MM.1S (cell line): Measurements from ENCODE around the gene LHX1.

Source experiments
- DNase-seq: peaks from one replicate; pipeline ENCODE4 v3.0.0-alpha.2; 2015
- H2AFZ ChIP-seq: fragments of 300-600 bp; sonication (generic); 2 replicates; pipeline ENCODE4 v1.6.0; 2016; ENCODE audit warnings: antibody characterized with exemption, low read length
- H3F3A ChIP-seq: fragments of 300-600 bp; sonication (generic); 2 replicates; pipeline ENCODE4 v1.6.1; 2016; ENCODE audit warnings: mild to moderate bottlenecking, antibody characterized with exemption, low read length, moderate library complexity, mixed read lengths; ENCODE audit not compliant: insufficient read depth
- H3K27ac ChIP-seq: fragments of 300-600 bp; sonication (generic); 2 replicates; pipeline ENCODE4 v1.5.1; 2016; ENCODE audit warnings: mild to moderate bottlenecking, low read length
- H3K27me3 ChIP-seq: fragments of 300-600 bp; sonication (generic); replicated peaks from 2 replicates; pipeline ENCODE4 v1.6.0; 2016; ENCODE audit warnings: low read length; ENCODE audit not compliant: insufficient read depth
- H3K36me3 ChIP-seq: fragments of 300-600 bp; sonication (generic); replicated peaks from 2 replicates; pipeline ENCODE4 v1.6.1; 2016; ENCODE audit warnings: mild to moderate bottlenecking, low read length, mixed read lengths; ENCODE audit not compliant: insufficient read depth
- H3K4me1 ChIP-seq: fragments of 300-600 bp; sonication (generic); 2 replicates; pipeline ENCODE4 v1.6.1; 2016; ENCODE audit warnings: low read length, mixed read lengths
- H3K4me2 ChIP-seq: fragments of 300-600 bp; sonication (generic); 2 replicates; pipeline ENCODE4 v1.6.0; 2016; ENCODE audit warnings: low read depth, low read length
- H3K4me3 ChIP-seq: fragments of 300-600 bp; sonication (generic); 2 replicates; pipeline ENCODE4 v1.5.1; 2016; ENCODE audit warnings: low read length, mixed read lengths
- H3K79me2 ChIP-seq: fragments of 300-600 bp; sonication (generic); 2 replicates; pipeline ENCODE4 v1.6.1; 2016; ENCODE audit warnings: mixed run types, low read length, mixed read lengths
- H3K9ac ChIP-seq: fragments of 300-600 bp; sonication (generic); 2 replicates; pipeline ENCODE4 v1.6.1; 2016; ENCODE audit warnings: low read length, mixed read lengths
- H3K9me2 ChIP-seq: fragments of 300-600 bp; sonication (generic); replicated peaks from 2 replicates; pipeline ENCODE4 v1.6.1; 2016; ENCODE audit warnings: mild to moderate bottlenecking, low read length, mixed read lengths; ENCODE audit not compliant: insufficient read depth
- H3K9me3 ChIP-seq: fragments of 300-600 bp; sonication (generic); replicated peaks from 2 replicates; pipeline ENCODE4 v1.6.1; 2016; ENCODE audit warnings: mild to moderate bottlenecking, low read length, mixed read lengths; ENCODE audit not compliant: insufficient read depth
- H4K20me1 ChIP-seq: fragments of 300-600 bp; sonication (generic); 2 replicates; pipeline ENCODE4 v1.6.1; 2016; ENCODE audit warnings: mild to moderate bottlenecking, low read length, moderate library complexity, mixed read lengths; ENCODE audit not compliant: insufficient read depth
- CTCF ChIP-seq: fragments of 300-600 bp; sonication (generic); IDR thresholded peaks from 2 replicates; pipeline ENCODE4 v1.5.1; 2016; ENCODE audit warnings: antibody characterized with exemption, low read length, mixed read lengths
- EZH2 ChIP-seq: fragments of 300-600 bp; sonication (generic); optimal IDR thresholded peaks from 2 replicates; pipeline ENCODE3; 2017; ENCODE audit warnings: low read depth, mild to moderate bottlenecking, antibody characterized with exemption, low read length, mixed read lengths
- EZH2phosphoT487 ChIP-seq: fragments of 300-600 bp; sonication (generic); IDR thresholded peaks from 2 replicates; pipeline ENCODE4 v1.6.1; 2018; ENCODE audit warnings: antibody characterized with exemption, low read length

LHX1 gene

GRCh38 chr17:36975922-36976515 is 38.7 kb downstream of the LHX1 start:
- Histone ChIP-seq H3K27ac (no peak overlapping the region), H3K4me1 (no peaks in the 10 kb centered on the region), H4K20me1 (peaks cover 3% of the 10 kb centered on the region; the same call in 1 of the 2 replicates), H3K4me3 (no peak overlapping the region), H3K4me2 (no peak overlapping the region), H3K79me2 (peaks cover 87% of the 10 kb centered on the region), H3K27me3 (no peaks in the 10 kb centered on the region), H3F3A (no peaks in the 10 kb centered on the region), H3K9me2 (no peaks in the 10 kb centered on the region), H3K9me3 (no peaks in the 10 kb centered on the region), H2AFZ (no peak overlapping the region), H3K36me3 (no peaks in the 10 kb centered on the region), H3K9ac (no peak overlapping the region)
- TF ChIP-seq EZH2 (no peak), EZH2phosphoT487 (no peak), CTCF (no peak)
- DNase-seq, result no peak

- Histone ChIP-seq H3K79me2 (peaks cover 80% of the 10 kb centered on the region), H4K20me1 (peaks cover 3% of the 10 kb centered on the region; the same call in 1 of the 2 replicates), H3K4me1 (no peaks in the 10 kb centered on the region)
These were observed 39.8 kb downstream of the LHX1 start for GRCh38 chr17:36977066-36977465.

GRCh38 chr17:36977568-36977967 is 40.3 kb downstream of the LHX1 start:
- no peaks in the 10 kb centered on the region for H3K36me3 ChIP-seq
- TF ChIP-seq EZH2 (no peak), EZH2phosphoT487 (no peak), CTCF (no peak)
- H3K4me1 ChIP-seq, result no peaks in the 10 kb centered on the region
- H3F3A ChIP-seq, result no peaks in the 10 kb centered on the region
- peaks cover 82% of the 10 kb centered on the region for H3K79me2 ChIP-seq
- no peaks in the 10 kb centered on the region for H3K9me2 ChIP-seq
- H3K4me3 ChIP-seq, result no peak overlapping the region
- H4K20me1 ChIP-seq, result peaks cover 3% of the 10 kb centered on the region; the same call in 1 of the 2 replicates
- H3K27ac ChIP-seq, result no peak overlapping the region
- no peaks in the 10 kb centered on the region for H3K27me3 ChIP-seq
- H3K9ac ChIP-seq, result no peak overlapping the region
- H2AFZ ChIP-seq, result no peak overlapping the region
- H3K9me3 ChIP-seq, result no peaks in the 10 kb centered on the region
- H3K4me2 ChIP-seq, result no peak overlapping the region
- DNase-seq, result no peak

More at GRCh38 chr17:36977066-36977465, 39.8 kb downstream of the LHX1 start:
- Histone ChIP-seq H3K4me2 (no peak overlapping the region), H3K4me3 (no peak overlapping the region), H3K27ac (no peak overlapping the region), H3F3A (no peaks in the 10 kb centered on the region), H3K9me2 (no peaks in the 10 kb centered on the region), H3K9ac (no peak overlapping the region), H3K36me3 (no peaks in the 10 kb centered on the region), H2AFZ (no peak overlapping the region), H3K27me3 (no peaks in the 10 kb centered on the region), H3K9me3 (no peaks in the 10 kb centered on the region)
- TF ChIP-seq CTCF (no peak), EZH2 (no peak), EZH2phosphoT487 (no peak)
- no peak for DNase-seq
